Activated effector memory CD4-positive, alpha-beta T cell treated with anti-CD3 and anti-CD28 coated beads, Interleukin-2, amount 50 U/mL, for 16 hours (primary cell): ENCODE measurements around the gene PYDC1.
"Not testable (repeated sequence)": the region's sequence is repeated elsewhere in the genome, so short reads cannot be mapped to it uniquely, and the experiment has no call there.

Source experiments
- DNase-seq: peaks from one replicate; pipeline ENCODE4 v3.0.0-alpha.2; 2020

PYDC1 gene

DNA sequence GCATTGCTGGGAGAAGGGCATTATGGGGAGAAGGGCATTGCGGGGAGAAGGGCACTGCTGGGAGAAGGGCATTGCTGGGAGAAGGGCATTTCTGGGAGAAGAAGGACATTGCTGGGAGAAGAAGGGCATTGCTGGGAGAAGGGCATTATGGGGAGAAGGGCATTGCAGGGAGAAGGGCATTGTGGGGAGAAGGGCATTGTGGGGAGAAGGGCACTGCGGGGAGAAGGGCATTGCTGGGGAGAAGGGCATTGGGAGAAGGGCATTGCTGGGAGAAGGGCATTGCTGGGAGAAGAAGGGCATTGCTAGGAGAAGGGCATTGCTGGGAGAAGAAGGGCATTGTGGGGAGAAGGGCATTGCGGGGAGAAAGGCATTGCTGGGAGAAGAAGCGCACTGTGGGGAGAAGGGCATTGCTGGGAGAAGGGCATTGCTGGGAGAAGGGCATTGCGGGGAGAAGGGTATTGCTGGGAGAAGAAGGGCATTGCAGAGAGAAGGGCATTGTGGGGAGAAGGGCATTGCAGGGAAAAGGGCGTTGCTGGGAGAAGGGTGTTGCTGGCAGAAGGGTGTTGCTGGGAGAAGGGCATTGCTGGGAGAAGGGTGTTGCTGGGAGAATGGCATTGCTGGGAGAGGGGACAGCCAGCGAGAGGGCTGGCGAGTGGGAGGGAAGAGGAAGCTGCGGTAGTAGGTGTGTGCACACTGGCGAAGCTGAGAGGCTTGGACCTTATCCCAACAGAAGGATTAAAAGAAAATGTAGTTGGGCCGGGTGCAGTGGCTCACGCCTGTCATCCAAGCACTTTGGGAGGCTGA, 4.6 kb upstream of the PYDC1 start:
- no peak for DNase-seq

DNA sequence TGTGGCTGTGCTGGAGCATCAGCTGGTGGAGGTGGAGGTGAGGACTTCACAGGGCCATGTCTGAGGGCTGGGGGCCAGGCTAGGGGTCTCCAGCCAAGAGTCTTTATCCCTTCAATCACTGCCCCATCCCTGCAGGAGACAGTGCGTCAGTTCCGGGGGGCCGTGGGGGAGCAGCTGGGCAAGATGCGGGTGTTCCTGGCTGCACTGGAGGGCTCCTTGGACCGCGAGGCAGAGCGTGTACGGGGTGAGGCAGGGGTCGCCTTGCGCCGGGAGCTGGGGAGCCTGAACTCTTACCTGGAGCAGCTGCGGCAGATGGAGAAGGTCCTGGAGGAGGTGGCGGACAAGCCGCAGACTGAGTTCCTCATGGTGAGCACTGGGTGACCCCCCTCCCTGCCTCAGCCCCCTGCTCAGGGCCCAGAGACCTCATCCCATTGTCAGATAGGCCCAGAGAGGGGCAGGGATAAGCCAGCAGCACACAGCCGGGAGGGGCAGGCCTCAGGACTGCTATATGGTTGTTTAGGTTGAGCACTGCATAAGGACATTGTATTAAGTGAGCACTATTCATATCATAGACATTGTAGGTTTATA, 2.3 kb upstream of the PYDC1 start:
- no peak for DNase-seq

DNA sequence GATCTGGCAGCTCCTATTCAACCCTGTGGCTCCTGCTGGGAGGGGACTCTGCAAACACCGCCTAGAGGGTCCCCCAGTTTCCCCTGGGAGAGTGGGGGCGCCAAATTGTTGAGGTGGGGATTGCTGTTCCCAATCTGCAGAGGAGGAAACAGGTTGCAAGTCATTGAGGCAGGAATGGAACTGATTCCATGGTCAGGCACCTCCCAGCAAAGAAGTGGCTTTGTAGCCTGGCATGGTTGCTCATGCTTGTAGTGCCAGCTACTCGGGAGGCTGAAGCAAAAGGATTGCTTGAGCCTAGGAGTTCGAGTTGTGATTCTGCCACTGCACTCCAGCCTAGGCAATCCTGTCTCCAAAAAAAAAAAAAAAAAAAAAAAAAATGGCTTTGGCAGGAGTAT, 198 bp upstream of the PYDC1 start:
- DNase-seq, result no peak

DNA sequence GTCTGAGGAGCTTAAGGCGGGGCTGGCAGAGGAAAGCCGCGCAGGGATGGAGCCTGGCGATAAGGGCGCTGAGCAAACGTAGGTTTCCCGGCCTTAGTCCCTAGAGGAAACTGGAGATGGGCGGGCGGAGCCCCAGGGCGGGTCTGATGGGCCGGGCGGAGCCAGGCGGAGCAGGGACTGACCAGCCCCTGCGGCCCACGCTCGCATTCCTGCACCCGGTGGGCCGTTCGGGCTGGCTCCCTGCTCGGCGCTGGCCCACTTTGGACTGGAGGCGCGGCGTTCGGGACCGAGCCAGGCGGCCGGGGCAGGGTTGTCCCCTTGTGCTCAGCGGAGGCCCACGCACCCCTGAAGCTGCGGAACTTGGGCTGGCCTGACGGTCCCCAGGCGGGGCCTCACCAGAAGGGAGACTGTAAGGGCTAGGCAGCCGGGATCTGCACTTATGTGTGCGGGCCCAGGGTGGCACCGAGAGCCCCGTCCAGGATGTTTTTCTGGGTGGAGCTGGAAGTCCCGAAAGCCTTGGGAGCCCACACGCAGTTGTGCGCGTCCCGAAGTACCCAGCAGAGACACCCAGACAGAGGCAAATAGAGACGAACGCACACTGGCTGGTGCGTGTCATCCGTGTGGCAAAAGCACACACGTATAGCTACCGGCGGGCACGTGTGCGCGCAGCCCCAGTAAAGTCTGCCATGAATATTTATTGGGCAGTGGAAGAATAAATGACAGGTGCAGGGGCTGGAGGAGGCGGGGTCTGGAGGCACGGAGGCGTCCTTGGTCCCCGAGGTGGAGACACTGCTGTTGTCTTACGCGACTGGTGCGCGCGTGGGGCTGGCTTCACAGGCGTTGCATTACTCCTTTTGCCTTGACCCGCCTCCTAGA, 1.4 kb downstream of the PYDC1 start:
- DNase-seq, result peak; percentile 66

DNA sequence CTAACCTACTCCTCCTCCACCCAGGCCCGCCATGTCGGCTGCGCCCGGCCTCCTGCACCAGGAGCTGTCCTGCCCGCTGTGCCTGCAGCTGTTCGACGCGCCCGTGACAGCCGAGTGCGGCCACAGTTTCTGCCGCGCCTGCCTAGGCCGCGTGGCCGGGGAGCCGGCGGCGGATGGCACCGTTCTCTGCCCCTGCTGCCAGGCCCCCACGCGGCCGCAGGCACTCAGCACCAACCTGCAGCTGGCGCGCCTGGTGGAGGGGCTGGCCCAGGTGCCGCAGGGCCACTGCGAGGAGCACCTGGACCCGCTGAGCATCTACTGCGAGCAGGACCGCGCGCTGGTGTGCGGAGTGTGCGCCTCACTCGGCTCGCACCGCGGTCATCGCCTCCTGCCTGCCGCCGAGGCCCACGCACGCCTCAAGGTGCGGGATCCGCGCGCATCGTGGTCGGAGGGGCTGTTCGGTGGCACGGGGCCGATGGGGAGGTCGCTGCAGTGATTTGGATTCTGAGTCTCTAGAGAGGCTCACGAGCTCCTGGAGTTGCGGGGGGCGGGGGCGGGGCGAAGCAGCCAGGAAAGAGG, 2.1 kb downstream of the PYDC1 start:
- no peak for DNase-seq

DNA sequence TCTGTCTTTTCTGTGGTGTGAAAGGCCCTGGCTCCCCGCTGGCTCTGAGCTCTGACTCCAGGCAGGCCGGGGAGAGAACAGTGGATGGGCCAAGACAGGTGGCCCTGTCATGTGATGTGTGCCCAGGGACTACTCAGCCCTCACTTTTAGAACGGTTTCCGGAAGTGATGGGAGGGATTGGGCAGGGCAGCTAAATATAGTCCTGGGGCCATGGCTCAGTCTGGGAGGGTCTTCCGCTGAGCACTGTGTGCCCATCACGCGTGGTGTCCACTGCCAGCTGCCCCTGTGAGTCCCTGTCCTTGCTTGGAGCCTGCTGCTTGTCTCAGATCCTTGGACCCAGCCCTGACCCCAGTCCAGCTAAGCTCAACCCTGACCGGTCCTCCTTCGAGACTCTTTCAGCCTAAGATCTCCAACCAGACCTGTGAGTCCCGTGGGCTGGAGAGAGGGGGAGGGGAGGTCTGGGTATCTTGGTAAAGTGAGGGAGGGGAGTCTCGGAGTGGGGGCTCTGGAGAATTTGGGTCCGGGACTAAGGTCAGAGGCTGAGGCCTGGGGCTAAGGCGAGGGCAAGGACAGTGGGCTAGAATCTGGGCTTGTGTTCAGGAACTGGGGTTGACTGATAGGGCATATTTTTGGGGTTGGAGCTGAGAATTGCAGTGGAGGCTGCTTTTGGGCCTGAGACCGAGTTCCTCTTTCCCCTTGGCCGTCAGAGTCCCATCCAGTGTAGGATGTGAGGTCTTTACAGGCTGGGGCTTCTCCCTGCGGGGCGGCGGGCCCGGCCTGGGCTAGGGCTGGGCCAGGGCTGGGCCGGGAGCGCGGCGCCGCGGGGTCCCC, 2.8 kb downstream of the PYDC1 start, which contains the start of gene TRIM72:
TRIM72 (plus strand) TSS at position 243 of the 831 bp plus-strand sequence. CDS start 620 bp downstream, outside the sequence.
- DNase-seq, result no peak

DNA sequence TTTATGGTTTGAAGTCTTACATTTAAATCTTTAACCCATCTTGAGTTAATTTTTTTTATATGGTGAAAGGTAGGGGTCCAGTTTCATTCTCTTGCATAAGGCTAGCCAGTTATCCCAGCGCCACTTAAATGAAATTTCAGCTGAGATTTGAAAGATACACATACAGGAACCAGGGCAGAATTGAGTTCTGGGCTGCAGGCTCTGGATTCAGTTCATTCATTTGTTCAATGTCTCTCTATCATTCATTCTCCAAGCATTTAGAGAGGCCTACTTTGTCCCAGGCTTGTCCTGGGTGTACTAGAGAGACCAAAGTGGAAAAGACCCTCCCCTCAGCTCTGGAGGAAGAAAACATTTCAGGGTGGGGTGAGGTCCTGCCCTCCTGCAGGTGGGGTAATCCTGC, 3.6 kb downstream of the PYDC1 start:
- DNase-seq, result no peak

DNA sequence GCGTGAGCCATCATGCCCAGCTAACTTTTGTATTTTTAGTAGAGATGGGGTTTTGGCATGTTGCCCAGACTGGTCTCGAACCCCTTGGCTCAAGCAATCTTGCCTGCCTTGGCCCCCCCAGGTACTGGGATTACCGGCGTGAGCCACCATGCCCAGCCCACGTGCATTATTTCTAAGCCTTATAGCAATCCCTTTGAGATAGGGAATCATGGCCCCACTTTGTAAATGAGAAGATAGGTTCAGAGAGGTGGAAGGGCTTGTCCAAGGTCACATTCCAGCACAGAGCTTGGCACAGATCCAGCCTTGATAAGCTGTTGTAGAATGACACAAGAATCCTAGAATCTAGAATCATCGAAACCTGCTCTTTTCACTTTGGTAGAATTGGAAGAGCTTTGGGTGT, 10.2 kb downstream of the PYDC1 start:
- no peak for DNase-seq

DNA sequence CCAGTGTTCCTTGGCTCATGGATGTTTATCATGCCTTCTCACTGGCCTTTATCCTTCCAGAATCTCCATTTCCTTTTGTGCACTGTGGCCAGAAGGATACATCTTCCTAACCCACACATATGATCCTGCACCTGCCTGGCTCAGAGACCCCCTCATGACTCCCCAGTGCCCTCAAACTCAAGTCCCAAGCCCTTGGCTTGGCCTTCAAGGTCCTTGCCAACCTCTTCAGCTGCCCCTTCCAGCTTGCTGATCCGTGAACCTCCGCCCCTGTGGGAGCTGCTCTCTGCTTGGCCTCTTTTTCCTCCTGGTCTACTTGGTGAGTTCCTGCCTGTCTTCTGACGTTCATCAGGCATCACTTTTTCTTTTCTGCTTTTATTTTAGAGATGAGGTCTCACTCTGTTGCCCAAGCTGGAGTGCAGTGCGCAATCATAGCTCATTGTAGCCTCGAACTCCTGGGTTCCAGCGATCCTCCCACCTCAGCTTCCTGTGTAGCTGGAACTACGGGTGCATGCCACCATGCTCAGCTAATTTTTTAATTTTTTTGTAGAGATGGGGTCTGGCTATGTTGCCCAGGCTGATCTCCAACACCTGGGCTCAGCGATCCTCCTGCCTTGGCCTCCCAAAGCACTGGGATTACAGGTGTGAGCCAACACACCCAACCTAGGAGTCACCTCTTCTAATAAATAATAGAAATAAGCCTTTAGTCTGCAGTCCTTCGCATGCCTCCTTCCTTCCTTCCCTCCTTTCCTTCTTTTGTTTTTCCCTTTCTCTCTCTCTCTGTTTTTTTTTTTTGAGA, 11.9 kb downstream of the PYDC1 start:
- DNase-seq, result no peak

DNA sequence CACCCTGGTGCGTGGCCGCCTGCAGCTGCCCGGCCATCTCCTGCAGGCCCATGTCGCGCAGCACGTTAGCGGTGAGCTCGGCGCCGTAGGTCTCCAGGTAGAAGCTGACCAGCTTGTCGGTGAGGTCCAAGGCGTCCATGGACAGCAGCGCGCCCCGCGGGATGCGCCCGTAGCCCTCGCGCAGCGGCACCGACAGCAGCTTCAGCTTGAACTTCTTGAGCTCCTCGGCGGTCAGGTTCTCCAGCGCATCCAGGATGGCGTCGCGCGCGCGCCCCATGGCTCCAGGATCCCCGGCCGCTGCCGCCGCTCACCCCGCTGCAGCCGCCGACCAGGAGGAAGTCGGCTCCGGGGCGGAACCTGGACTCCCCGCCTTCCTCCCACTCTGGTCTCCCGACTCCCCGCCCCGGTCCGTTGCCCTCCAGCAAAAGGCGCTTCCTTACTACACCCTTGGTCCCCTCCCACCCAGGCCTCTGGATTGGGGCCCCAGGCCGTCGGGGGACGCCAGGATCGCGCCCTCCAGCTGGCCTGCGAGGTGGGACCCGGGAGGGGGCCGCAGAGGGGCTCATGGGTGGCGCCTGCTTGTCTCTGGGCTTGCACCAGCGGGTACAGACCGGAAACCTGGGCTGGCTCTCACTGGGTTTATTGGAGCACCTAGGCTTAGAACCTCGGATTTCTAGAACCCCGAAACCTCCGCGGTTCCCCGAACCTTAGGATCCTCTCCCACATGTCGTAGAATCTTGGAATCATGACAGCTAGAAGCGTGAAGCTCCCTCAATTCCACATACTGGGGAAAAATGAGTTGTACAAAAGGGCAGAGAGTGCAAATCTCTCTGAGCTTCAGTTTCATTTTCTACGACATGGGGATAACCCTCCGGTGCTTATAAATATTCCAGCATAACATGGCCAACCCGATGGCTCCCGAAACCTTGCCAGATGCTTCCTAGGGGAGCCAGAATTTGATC, 14.2 kb downstream of the PYDC1 start, which contains the start of gene PYCARD:
PYCARD (minus strand) TSS at position 347 of the 962 bp plus-strand sequence; CDS start at position 277, 70 bp downstream.
- DNase-seq, result peak; percentile 75

DNA sequence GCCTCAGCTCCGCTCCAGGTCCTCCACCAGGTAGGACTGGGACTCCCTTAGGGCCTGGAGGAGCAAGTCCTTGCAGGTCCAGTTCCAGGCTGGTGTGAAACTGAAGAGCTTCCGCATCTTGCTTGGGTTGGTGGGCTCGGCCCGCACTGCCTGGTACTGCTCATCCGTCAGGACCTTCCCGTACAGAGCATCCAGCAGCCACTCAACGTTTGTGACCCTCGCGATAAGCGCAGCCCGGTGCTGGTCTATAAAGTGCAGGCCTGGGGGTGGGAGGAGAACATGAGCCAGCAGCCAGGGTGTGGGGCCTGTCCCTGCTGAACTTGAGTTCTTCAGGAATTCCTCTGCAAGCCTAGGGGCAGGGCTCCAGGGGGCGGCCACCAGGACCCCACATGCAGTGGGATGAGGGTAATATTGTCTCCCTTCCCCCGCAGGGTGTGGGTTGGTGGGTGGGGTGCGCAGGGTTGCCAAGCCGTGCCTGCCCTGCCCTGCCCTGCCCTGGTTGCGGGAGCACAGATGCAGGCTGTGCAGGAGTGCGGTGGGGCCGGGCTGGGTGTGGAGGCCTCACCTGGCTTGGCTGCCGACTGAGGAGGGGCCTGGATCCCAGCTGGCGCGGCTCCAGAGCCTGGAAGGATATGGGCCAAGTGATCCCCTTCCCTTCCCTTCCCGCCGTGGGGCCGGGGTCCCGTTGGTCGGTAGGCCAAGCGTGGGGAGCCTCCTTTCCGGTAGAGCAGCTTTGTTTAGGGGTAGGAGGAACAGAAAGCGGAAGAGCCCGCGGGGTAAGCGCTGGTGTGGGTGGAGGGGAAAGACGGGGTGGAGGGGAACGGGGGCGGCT, 15.1 kb downstream of the PYDC1 start:
- DNase-seq, result peak; percentile 73

DNA sequence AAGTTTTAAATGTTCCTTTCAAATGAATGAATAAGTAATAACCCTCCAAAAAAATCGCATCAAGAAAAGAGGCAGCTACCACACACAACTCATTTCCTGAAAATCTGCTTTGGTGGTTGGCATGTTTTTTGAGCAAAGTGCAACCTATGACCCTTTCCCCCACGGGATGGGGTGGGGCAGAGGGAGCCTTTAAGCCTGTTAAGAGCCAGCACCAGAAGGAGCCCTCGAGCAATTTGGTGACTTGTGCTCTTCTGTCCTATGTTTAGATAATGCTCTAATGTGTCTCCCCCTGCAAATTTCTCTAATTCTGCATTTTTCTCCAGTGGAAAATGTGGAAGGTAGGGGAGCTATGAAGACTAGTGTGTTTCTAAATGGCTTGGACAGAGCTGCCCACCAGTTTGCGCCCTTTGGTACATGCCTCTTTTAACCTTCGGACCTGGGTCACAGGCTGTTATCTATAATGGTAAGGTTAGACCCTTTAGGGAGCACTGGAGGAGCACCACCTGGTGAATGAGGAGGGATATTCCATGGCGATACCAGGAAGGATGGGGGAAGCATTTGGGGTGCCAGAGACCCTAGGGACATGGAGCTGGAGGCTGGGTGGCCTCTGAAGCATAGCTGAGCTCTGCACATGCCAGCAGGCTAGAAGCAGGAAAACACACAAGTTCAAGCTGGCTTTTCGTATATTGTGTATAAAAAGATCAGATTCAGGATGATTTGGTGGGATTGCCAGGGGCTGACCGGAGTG, 15.9 kb downstream of the PYDC1 start:
- DNase-seq, result peak; percentile 76

DNA sequence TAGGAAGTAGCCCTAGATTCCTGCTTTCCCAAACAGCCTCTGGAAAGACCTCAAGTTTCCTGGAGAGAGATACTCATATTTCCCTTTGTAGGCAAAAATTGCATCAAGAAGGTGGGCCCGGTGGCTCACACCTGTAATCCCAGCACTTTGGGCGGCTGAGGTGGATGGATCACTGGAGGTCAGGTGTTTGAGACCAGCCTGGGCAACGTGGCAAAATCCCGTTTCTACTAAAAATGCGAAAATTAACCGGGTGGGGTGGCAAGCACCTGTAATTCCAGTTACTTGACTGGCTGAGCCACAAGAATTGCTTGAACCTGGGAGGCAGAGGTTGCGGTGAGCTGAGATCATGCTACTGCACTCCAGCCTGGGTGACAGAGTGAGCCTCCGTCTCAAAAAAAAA, 16.8 kb downstream of the PYDC1 start:
- not testable (repeated sequence) for DNase-seq

DNA sequence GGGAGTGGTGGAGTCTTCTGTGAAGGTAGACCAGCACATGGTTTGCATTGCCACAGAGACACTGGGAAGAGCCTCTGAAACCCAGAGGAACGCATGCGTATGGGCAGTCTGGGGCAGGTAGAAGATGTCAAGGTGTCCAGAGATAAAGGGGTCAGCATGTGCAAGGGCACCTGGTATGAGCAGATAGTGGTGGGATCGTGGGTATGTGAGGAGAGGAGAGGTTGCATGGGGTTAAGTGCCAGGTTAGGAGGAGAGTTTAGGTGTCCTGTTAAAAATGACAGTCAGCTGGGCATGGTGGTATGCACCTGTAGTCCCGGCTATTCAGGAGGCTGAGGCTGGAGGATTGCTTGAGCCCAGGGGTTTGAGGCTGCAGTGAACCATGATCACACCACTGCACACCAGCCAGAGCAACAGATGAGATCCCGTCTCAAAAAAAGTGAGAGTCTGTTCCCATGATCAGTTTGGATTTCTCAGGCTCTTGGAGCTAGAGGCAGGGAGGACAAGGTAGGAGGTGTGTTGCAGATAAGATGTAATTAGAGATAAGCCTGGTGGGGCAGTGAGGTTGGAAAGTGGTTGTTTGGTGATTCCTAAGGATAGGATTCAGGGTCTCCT, 17.4 kb downstream of the PYDC1 start:
- DNase-seq, result no peak

DNA sequence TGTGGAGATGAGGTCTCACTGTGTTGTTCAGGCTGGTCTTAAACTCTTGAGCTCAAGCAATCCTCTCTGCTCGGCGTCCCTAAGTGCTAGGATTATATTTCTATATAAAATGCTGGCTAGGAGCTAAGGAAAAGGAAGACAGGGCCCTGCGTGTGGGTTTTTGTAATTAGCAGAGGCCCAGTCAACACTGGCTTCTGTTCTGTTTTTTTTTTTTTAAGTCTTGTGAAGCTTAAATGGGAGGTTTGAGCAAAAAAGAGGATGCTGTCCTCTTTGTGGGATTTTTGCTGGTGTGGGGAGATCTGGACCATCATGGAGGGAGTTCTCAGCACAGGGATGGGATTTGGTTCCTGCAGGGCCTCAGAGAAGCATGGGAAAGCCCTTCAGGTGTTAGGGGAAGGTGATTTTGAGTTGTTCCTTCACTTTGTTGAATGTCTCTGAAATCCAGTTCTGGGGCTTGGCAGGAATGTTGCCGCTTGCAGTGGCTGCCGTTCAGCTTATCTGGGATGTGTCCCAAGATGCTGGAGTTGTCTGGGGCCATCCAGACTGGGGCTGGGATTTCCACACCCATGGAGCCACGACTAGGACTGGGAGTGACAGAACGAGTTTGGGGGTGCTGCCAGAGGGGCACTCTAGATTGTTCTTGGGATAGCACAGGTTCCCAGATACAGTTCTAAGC, 18.6 kb downstream of the PYDC1 start:
- no peak for DNase-seq

DNA sequence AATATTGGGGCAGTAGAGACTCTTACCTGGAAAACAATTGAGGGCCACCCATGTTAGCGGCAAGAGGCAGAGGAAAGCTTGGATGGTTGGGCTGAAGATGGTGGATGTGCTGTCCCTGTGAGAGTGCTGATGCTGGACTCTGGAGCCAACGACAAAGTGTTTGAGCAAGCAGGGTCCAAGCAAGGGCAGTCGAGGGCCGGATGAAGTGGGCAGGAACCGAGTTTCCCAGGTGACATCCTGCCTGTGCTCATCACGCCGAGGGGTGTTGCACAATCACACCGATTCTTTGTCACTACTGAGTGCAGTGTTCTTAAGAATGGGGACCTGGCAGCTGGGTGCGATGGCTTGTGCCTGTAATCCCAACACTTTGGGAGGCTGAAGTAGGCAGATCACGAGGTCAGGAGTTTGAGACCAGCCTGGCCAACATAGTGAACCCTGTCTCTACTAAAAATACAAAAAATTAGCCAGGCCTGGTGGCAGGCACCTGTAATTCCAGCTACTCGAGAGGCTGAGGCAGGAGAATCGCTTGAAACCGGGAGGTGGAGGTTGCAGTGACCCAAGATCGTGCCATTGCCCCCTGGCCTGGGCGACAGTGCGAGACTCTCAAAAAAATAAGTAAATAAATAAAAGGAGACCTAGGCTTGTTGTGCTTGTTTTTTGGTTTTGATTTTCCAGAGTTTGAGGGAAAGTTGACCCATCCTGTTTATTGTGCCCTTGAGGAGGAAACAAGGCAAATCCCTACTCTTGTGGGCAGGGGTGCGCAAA, 20.4 kb downstream of the PYDC1 start:
- no peak for DNase-seq
